AG04449 (cell line): Measurements from ENCODE around the gene PPIL4.
"Not testable (repeated sequence)": the region's sequence is repeated elsewhere in the genome, so short reads cannot be mapped to it uniquely, and the experiment has no call there.

Source experiments
- CTCF ChIA-PET: fragments of 350-600 bp; formaldehyde crosslinking; extraction: SDS; loops from one replicate; lab custom pipeline; 2021; ENCODE audit warnings: antibody characterized with exemption; lab: Yijun Ruan, JAX
- POLR2A ChIA-PET: fragments of 400-600, 350-600 bp; formaldehyde crosslinking; extraction: SDS; loops from one replicate; lab custom pipeline; 2020; ENCODE audit warnings: antibody characterized with exemption, inconsistent platforms; lab: Yijun Ruan, JAX
- DNase-seq: peaks from one replicate; pipeline ENCODE4 v3.0.0-alpha.2; 2010; ENCODE audit warnings: low read depth, low spot score
- H3K4me3 ChIP-seq: 2 replicates; pipeline ENCODE4 v1.5.1; 2011; ENCODE audit warnings: low read depth, mild to moderate bottlenecking, control low read depth, low read length
- TF ChIP-seq, protein P1 (sequence below): IDR thresholded peaks from one replicate; pipeline ENCODE4 v1.5.1; 2011; ENCODE audit warnings: mild to moderate bottlenecking, moderate library complexity, low read length, control low read depth, inconsistent platforms; ENCODE audit not compliant: insufficient read depth; ENCODE audit errors: missing control alignments

PPIL4 gene

DNA sequence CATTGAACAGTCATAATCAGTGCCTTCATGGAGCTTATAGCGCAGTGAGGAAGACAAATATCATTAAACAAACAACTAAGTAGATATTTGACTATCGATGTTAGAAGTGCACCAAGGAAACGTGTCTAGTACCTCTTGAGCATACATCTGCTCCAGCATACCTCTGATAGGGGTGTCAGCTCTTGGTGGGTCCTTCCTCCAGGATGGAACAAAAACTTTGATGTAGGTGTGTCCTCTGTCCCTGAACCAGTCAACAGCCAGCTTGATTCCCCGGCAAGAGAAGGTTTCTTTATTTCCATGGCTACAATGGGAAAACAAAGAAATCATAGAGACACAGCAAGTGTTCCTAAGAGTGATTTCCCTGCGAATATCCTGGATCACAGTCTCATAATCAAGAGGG, 84.2 kb downstream of the PPIL4 start:
- CTCF ChIA-PET = interaction anchor here (2.3 kb wide), 1 partner anchor 56 kb away, joined by 9 read pairs; no protein-coding TSS in a partner anchor
- TF ChIP-seq, protein P1, sequence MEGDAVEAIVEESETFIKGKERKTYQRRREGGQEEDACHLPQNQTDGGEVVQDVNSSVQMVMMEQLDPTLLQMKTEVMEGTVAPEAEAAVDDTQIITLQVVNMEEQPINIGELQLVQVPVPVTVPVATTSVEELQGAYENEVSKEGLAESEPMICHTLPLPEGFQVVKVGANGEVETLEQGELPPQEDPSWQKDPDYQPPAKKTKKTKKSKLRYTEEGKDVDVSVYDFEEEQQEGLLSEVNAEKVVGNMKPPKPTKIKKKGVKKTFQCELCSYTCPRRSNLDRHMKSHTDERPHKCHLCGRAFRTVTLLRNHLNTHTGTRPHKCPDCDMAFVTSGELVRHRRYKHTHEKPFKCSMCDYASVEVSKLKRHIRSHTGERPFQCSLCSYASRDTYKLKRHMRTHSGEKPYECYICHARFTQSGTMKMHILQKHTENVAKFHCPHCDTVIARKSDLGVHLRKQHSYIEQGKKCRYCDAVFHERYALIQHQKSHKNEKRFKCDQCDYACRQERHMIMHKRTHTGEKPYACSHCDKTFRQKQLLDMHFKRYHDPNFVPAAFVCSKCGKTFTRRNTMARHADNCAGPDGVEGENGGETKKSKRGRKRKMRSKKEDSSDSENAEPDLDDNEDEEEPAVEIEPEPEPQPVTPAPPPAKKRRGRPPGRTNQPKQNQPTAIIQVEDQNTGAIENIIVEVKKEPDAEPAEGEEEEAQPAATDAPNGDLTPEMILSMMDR = no peak
- H3K4me3 ChIP-seq = no peak overlapping the region
- no peak for DNase-seq
- POLR2A ChIA-PET = no interaction called here

DNA sequence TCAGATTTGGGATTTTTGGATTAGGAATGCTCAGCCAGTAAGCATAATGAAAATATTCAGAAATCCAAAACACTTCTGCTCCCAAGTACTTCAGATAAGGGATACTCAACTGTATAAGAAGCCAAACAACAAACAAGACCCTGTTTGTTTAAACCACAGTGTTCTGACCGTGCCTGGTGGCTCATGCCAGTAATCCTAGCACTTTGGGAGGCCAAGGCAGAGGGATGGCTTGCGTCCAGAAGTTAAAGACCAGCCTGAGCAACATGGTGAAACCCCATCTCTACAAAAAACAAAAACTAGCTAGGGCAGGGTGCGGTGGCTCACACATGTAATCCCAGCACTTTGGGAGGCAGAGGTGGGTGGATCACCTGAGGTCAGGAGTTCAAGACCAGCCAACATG, 85.6 kb downstream of the PPIL4 start:
- CTCF ChIA-PET = interaction anchor here (1.2 kb wide), 1 partner anchor 57 kb away, joined by 3 read pairs; no protein-coding TSS in a partner anchor
- POLR2A ChIA-PET, DNase-seq, H3K4me3 ChIP-seq: not testable (repeated sequence)

DNA sequence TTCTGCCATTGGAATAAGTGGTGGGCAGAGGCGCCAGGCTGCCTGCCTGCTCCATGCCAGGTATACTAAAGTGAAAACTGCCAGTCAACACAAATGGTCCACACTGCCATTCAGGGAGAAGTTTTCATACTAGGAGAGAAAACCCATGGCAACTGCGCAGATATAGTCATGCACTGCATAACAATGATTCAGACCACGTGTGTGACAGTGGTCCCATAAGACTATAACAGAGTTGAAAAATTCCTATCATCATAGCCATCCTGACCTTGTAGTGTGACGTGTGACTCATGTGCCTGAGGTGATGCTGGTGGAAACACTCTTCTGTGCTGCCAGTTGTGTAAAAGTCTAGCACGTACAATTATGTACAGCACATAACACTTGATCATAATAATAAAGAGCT, 86.1 kb downstream of the PPIL4 start:
- POLR2A ChIA-PET = no interaction called here
- CTCF ChIA-PET = interaction anchor here (1.2 kb wide), 1 partner anchor 57 kb away, joined by 3 read pairs; no protein-coding TSS in a partner anchor
- TF ChIP-seq, protein P1 = no peak
- H3K4me3 ChIP-seq = no peak overlapping the region
- no peak for DNase-seq

DNA sequence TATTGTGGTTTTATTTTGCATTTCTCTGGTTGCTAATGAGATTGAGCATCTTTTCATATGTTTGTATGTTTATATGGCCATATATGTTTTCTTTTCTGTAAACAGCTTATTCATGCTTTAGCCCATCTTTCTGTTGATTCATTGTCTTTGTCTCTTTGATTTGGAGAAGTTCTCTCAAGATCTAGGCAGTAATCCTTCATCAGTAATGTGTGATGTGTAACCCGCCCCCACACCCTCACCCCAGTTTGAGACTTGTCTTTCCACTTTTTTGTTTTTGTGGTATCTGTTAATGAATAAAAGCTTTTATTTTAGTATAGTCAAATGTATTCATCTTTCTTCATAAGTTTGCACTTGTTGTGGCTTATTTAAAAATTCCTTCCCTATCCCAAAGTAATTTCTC, 87.0 kb downstream of the PPIL4 start:
- no peak overlapping the region for H3K4me3 ChIP-seq
- DNase-seq = no peak
- TF ChIP-seq, protein P1 = no peak
- CTCF ChIA-PET = interaction anchor here (1.1 to 1.3 kb wide), 3 partner anchors 9 to 58 kb away, joined by 3 to 4 read pairs (median 3); no protein-coding TSS in a partner anchor
- POLR2A ChIA-PET = no interaction called here

DNA sequence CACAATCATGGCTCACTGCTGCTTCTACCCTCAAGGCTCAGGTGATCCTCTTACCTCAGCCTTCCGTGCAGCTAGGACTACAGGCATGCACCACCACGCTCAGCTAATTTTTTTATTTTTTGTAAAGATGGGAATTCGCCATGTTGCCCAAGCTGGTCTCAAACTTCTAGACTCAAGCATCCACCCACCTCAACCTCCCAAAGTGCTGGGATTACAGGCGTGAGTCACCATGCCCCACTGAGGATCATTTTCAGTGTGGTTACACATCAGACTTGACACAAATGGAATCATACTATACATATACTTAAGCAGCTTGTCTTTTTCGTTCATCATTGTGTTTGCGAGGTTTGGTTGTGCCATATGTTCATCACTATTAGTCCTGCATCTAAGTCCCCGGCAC, 87.6 kb downstream of the PPIL4 start:
- ChIA-PET POLR2A (no interaction called here), CTCF (interaction anchor here (1.3 kb wide), 1 partner anchor 25 kb away, joined by 4 read pairs; no protein-coding TSS in a partner anchor)
- no peak overlapping the region for H3K4me3 ChIP-seq
- TF ChIP-seq, protein P1 = no peak
- DNase-seq = no peak

DNA sequence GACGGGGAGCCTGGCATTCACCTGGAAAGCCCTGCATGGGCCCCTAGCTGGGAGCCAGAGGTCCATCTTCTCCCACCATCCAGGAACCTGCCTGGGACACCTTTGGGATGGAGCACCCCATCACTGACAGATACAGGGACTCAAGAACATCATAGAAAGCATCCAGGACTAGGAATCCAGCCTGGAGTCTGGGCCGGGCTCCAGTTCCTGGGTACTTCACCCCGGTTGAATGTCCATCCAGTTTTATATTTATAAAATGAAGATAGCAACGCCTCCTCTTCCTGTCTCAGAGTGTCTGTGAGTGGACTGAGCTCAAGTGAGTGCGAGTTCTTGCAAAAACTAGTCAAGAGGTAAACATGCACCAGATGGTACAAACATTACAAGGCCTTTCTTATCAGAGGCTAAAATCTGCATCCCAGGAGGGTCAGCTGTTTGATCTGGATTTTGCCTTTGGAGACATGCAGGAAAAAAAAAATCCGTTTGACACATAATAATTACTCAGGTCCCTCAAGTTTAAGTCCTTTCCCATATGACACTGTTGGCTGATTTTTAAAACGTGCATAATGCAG, 88.4 kb downstream of the PPIL4 start:
- no peak for DNase-seq
- ChIA-PET CTCF (interaction anchor here (1.3 kb wide), 1 partner anchor 24 kb away, joined by 4 read pairs; no protein-coding TSS in a partner anchor), POLR2A (no interaction called here)
- TF ChIP-seq, protein P1 = no peak
- no peak overlapping the region for H3K4me3 ChIP-seq
